HepG2 (cell line): Measurements from ENCODE around the gene DCUN1D3.

Experiments used
- BRCA1 ChIP-seq: sonication (generic); formaldehyde crosslinking; IDR thresholded peaks from 2 replicates; pipeline ENCODE4 v1.4.0; 2020; ENCODE audit warnings: missing genetic modification reagents
- BRF2 ChIP-seq: sonication (generic); formaldehyde crosslinking; IDR thresholded peaks from 2 replicates; pipeline ENCODE4 v1.8.1; 2022; ENCODE audit warnings: mild to moderate bottlenecking, missing genetic modification reagents
- CTCF ChIP-seq: sonication (generic); formaldehyde crosslinking; IDR thresholded peaks from 2 replicates; pipeline ENCODE4 v1.5.0; 2020; ENCODE audit warnings: mild to moderate bottlenecking, missing genetic modification reagents, moderate library complexity
- EP300 ChIP-seq, 3 experiments: sonication (generic) in 1 of 3; formaldehyde crosslinking in 1 of 3; IDR thresholded peaks; 2 replicates each; pipeline versions ENCODE4 v1.5.1 to v1.6.1; 2011 to 2020; ENCODE audit warnings: low read depth in 2 of 3, low read length in 2 of 3, borderline replicate concordance in 1 of 3, improper control_type of control experiment in 1 of 3, mild to moderate bottlenecking in 1 of 3, missing genetic modification reagents in 1 of 3, moderate library complexity in 1 of 3
- JUNB ChIP-seq: sonication (generic); formaldehyde crosslinking; IDR thresholded peaks from 2 replicates; pipeline ENCODE4 v1.8.0; 2022; ENCODE audit warnings: missing genetic modification reagents, mild to moderate bottlenecking, borderline replicate concordance
- NCOA1 ChIP-seq: sonication (generic); formaldehyde crosslinking; IDR thresholded peaks from 2 replicates; pipeline ENCODE4 v1.9.0; 2021; ENCODE audit warnings: missing genetic modification reagents
- NR2F6 ChIP-seq, 2 experiments: IDR thresholded peaks; 2 replicates each; pipeline ENCODE4 v1.6.1; 2016; ENCODE audit warnings: antibody characterized with exemption in 1 of 2, mild to moderate bottlenecking in 1 of 2
- SNRNP70 ChIP-seq: fragments of 200-400 bp; formaldehyde crosslinking; IDR thresholded peaks from 2 replicates; pipeline ENCODE4 v1.6.1; 2017; ENCODE audit warnings: mild to moderate bottlenecking, low read depth, low read length, moderate library complexity
- TBP ChIP-seq: sonication (generic); formaldehyde crosslinking; IDR thresholded peaks from 2 replicates; pipeline ENCODE4 v1.5.0; 2020; ENCODE audit warnings: missing genetic modification reagents
- ZFP36 ChIP-seq: fragments of 150-350 bp; IDR thresholded peaks from 2 replicates; pipeline ENCODE4 v1.6.1; 2018; ENCODE audit warnings: borderline replicate concordance, low read length, low read depth; ENCODE audit not compliant: partially characterized antibody
- ZFP82 ChIP-seq: sonication (generic); formaldehyde crosslinking; IDR thresholded peaks from 2 replicates; pipeline ENCODE4 v1.5.1; 2020; ENCODE audit warnings: mild to moderate bottlenecking, missing genetic modification reagents, borderline replicate concordance

GRCh38 chr16:20899477-20900298, 470 bp downstream of the DCUN1D3 start:
- TF ChIP-seq JUNB (CRISPR knock-in tag) (no peak; the same call in 1 of the 2 replicates), TBP (CRISPR knock-in tag) (no peak), ZFP36 (no peak), ZFP82 (CRISPR knock-in tag) (no peak; the same call in 1 of the 2 replicates), NR2F6 (IDR thresholded peaks at IDR 0.05) (0 out of 2 replicates have a peak, but pooled peaks have one; percentile 35), NR2F6 (CRISPR knock-in tag; IDR thresholded peaks at IDR 0.05) (peak; percentile 68; the same call in 1 of the 2 replicates), CTCF (peak; percentile 52), BRF2 (CRISPR knock-in tag) (peak; percentile 85; the same call in 1 of the 2 replicates), NCOA1 (no peak), SNRNP70 (no peak), EP300 (IDR thresholded peaks at IDR 0.05; ENCODE audit: low read depth in 2 of 2, low read length in 2 of 2) (peak in 1 of 2 experiments; percentile 55; a peak in 1 of 4 replicates), EP300 (CRISPR knock-in tag; IDR thresholded peaks at IDR 0.05; ENCODE audit: borderline replicate concordance) (no peak), BRCA1 (CRISPR knock-in tag) (no peak)
